Measurements from ENCODE around the gene CLBA1. TPM values are rescaled to one million over a fixed set of nuclear protein-coding genes. Genes with fewer than 3 reads are reported as not detected.

CLBA1 gene
- total and polyA plus RNA-seq, 9 of the 15 experiments (the other 6 are each of a cell fraction or from before 2014, with no cell fraction given): 0.04 to 3.9 (median 2.6) TPM

GRCh38 chr14:104966261-104966865 is 19.2 kb upstream of the CLBA1 start (continued):
- TF ChIP-seq ZNF780A (CRISPR knock-in tag; IDR thresholded peaks at IDR 0.05): no peak
- no peak for TF ChIP-seq GABPB2 (CRISPR knock-in tag; conservative IDR thresholded peaks at IDR 0.05)
- TF ChIP-seq, protein P1, sequence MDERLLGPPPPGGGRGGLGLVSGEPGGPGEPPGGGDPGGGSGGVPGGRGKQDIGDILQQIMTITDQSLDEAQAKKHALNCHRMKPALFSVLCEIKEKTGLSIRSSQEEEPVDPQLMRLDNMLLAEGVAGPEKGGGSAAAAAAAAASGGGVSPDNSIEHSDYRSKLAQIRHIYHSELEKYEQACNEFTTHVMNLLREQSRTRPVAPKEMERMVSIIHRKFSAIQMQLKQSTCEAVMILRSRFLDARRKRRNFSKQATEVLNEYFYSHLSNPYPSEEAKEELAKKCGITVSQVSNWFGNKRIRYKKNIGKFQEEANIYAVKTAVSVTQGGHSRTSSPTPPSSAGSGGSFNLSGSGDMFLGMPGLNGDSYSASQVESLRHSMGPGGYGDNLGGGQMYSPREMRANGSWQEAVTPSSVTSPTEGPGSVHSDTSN (CRISPR knock-in tag; IDR thresholded peaks at IDR 0.05; ENCODE audit: low read depth): no peak
- TF ChIP-seq, protein P1 (tag; conservative IDR thresholded peaks at IDR 0.05; ENCODE audit: low read depth): no peak

DNA sequence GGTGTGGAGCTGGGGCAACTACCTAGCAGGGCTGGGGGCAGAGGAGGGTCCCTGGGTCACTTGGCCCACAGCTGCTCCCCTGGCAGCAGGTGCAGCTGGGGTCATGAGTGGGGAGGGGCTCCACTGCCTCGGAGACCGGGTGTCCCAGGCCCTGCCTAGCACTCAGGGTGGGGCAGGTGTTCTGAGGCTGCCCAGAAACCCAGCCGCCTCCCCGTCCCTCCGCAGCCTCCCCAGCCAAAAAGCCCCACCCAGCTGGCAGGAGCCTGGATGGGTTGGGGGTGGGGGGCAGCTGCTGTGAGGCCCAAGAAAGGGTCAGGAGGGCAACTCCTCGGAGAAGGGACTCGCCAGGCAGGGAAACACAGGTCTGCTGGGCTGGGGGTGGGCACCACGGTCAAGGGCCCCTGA is 18.6 kb upstream of the CLBA1 start:
- Histone ChIP-seq H2AFZ (ENCODE audit: low read depth, low read length) (no peak overlapping the region), H3K36me3 (ENCODE audit: control insufficient read depth, insufficient read depth, low read length) (no peaks in the 10 kb centered on the region), H3K79me2 (ENCODE audit: control insufficient read depth, insufficient read depth, low read length) (no peaks in the 10 kb centered on the region), H3K9ac (ENCODE audit: insufficient read depth in 1 of 2, low read depth in 2 of 2, low read length in 2 of 2) (no peak overlapping the region; a peak in 1 of 4 replicates), H3K27ac (ENCODE audit: extremely low read depth, low read depth, low read length) (no peak overlapping the region), H3K4me2 (ENCODE audit: insufficient read depth, low read length) (no peak overlapping the region), H3K9me3 (replicated peaks; ENCODE audit: control insufficient read depth, insufficient read depth, low read depth, low read length) (no peaks in the 10 kb centered on the region), H4K20me1 (replicated peaks; ENCODE audit: control insufficient read depth, insufficient read depth, low read length) (peaks cover 6% of the 10 kb centered on the region; the same call in 1 of the 2 replicates), H3K27me3 (ENCODE audit: control insufficient read depth in 2 of 2, insufficient read depth in 2 of 2, low read length in 2 of 2) (peaks cover 5 to 40% of the 10 kb centered on the region in 2 experiments; a peak in 3 of 5 replicates), H3K4me3 (no peak overlapping the region), H3K9me1 (ENCODE audit: control insufficient read depth, insufficient read depth, low read length) (no peaks in the 10 kb centered on the region), H3K4me1 (replicated peaks in 1 of 2; ENCODE audit: control insufficient read depth in 2 of 2, insufficient read depth in 2 of 2, low read length in 2 of 2) (peaks cover 0 to 42% of the 10 kb centered on the region in 2 experiments; a peak in 3 of 5 replicates)
- BruUV-seq (replicated peaks): no TSS peak
- in situ Hi-C loops (cut with MboI) (no loop called here), intact Hi-C loops (cut with micrococcal nuclease) (no loop called here)
- DNase-seq (ENCODE audit: extremely low read depth in 1 of 4, low spot score in 3 of 4) (no peak), FAIRE-seq (no peak), ATAC-seq (no peak)
- CTCF ChIA-PET (ENCODE audit: low intra/inter-chr PET ratio): no interaction called here
- no peak for TF ChIP-seq TAF7 (tag; IDR thresholded peaks at IDR 0.05)
- no peak for TF ChIP-seq POLR2A (conservative IDR thresholded peaks at IDR 0.05)
- TF ChIP-seq BCOR (IDR thresholded peaks at IDR 0.05): no peak
- WGBS (ENCODE audit: insufficient coverage, low coverage, missing lambda C conversion rate): 14% methylated on average over 1 of the region's 8 CpGs
- POLR2A ChIA-PET: interaction anchor here (0.6 kb wide), 1 partner anchor 101 kb away, joined by 4 read pairs; no protein-coding TSS in a partner anchor

Measured in K562 (cell line).